H9 (cell line): Measurements from ENCODE around the gene STRADA. TPM values are rescaled to one million over a fixed set of nuclear protein-coding genes. Genes with fewer than 3 reads are reported as not detected.

Experiments
- DNase-seq: peaks from one replicate; pipeline ENCODE4 v3.0.0-alpha.2; 2017
- H2AFZ ChIP-seq: one replicate; pipeline ENCODE4 v1.6.1; 2013; ENCODE audit warnings: mild to moderate bottlenecking, low read length, control low read depth, moderate library complexity
- H2AK5ac ChIP-seq: 2 replicates; pipeline ENCODE4 v1.6.1; 2013; ENCODE audit warnings: low read length, control low read depth, mixed read lengths; ENCODE audit not compliant: insufficient read length
- H2BK120ac ChIP-seq: one replicate; pipeline ENCODE4 v1.6.1; 2013; ENCODE audit warnings: low read depth, mild to moderate bottlenecking, low read length, control low read depth, inconsistent platforms; ENCODE audit not compliant: poor library complexity, severe bottlenecking
- H2BK12ac ChIP-seq: 2 replicates; pipeline ENCODE4 v1.6.1; 2013; ENCODE audit warnings: low read length, control low read depth, mixed read lengths, low read depth; ENCODE audit not compliant: insufficient read length
- H2BK15ac ChIP-seq: 2 replicates; pipeline ENCODE4 v1.6.1; 2013; ENCODE audit warnings: low read depth, low read length, control low read depth
- H2BK20ac ChIP-seq: one replicate; pipeline ENCODE4 v1.6.1; 2013; ENCODE audit warnings: low read depth, mild to moderate bottlenecking, low read length, control low read depth, inconsistent platforms; ENCODE audit not compliant: poor library complexity, severe bottlenecking
- H2BK5ac ChIP-seq: 2 replicates; pipeline ENCODE4 v1.6.1; 2013; ENCODE audit warnings: low read length, control low read depth, mixed read lengths; ENCODE audit not compliant: insufficient read length
- H3K14ac ChIP-seq: 2 replicates; pipeline ENCODE4 v1.6.1; 2013; ENCODE audit warnings: low read length, control low read depth; ENCODE audit not compliant: insufficient read depth
- H3K18ac ChIP-seq: 2 replicates; pipeline ENCODE4 v1.6.1; 2013; ENCODE audit warnings: low read depth, mild to moderate bottlenecking, mixed read lengths, low read length, control low read depth; ENCODE audit not compliant: insufficient read length
- H3K23ac ChIP-seq: 2 replicates; pipeline ENCODE4 v1.6.1; 2013; ENCODE audit warnings: low read length, control low read depth, mixed read lengths, low read depth; ENCODE audit not compliant: insufficient read length
- H3K23me2 ChIP-seq: 2 replicates; pipeline ENCODE4 v1.6.1; 2013; ENCODE audit warnings: low read depth, mild to moderate bottlenecking, mixed read lengths, low read length, control low read depth; ENCODE audit not compliant: insufficient read length, poor library complexity, severe bottlenecking
- H3K27ac ChIP-seq: 2 replicates; pipeline ENCODE4 v1.5.1; 2013; ENCODE audit warnings: low read length, control low read depth, mixed read lengths, low read depth; ENCODE audit not compliant: insufficient read length
- H3K27me3 ChIP-seq: 2 replicates; pipeline ENCODE4 v1.6.1; 2013; ENCODE audit warnings: low read length, control low read depth, inconsistent platforms; ENCODE audit not compliant: insufficient read depth
- H3K4ac ChIP-seq: 2 replicates; pipeline ENCODE4 v1.6.1; 2013; ENCODE audit warnings: low read depth, mild to moderate bottlenecking, control low read depth, inconsistent platforms, low read length, moderate library complexity
- H3K4me1 ChIP-seq: 2 replicates; pipeline ENCODE4 v1.6.1; 2013; ENCODE audit warnings: low read length, control low read depth, inconsistent platforms; ENCODE audit not compliant: insufficient read depth
- H3K4me2 ChIP-seq: 2 replicates; pipeline ENCODE4 v1.6.1; 2013; ENCODE audit warnings: low read length, control low read depth, mixed read lengths; ENCODE audit not compliant: insufficient read length, insufficient read depth
- H3K56ac ChIP-seq: 2 replicates; pipeline ENCODE4 v1.6.1; 2013; ENCODE audit warnings: low read depth, mild to moderate bottlenecking, mixed read lengths, low read length, control low read depth; ENCODE audit not compliant: insufficient read length
- H3K79me1 ChIP-seq: 2 replicates; pipeline ENCODE4 v1.6.1; 2013; ENCODE audit warnings: low read depth, mild to moderate bottlenecking, moderate library complexity, low read length, control low read depth, inconsistent platforms; ENCODE audit not compliant: insufficient read depth, poor library complexity, severe bottlenecking
- H3K79me2 ChIP-seq: 2 replicates; pipeline ENCODE4 v1.6.1; 2013; ENCODE audit warnings: low read length, control low read depth, inconsistent platforms; ENCODE audit not compliant: insufficient read depth
- H3K9ac ChIP-seq: 2 replicates; pipeline ENCODE4 v1.6.1; 2013; ENCODE audit warnings: low read length, control low read depth, mixed read lengths; ENCODE audit not compliant: insufficient read length; ENCODE audit errors: extremely low read depth
- H3K9me3 ChIP-seq: one replicate; pipeline ENCODE4 v1.6.1; 2013; ENCODE audit warnings: low read depth, low read length, inconsistent platforms; ENCODE audit not compliant: control insufficient read depth
- H3T11ph ChIP-seq: one replicate; pipeline ENCODE4 v1.6.1; 2013; ENCODE audit warnings: mild to moderate bottlenecking, low read length, control low read depth, inconsistent platforms
- H4K20me1 ChIP-seq: one replicate; pipeline ENCODE4 v1.6.1; 2013; ENCODE audit not compliant: control insufficient read depth, insufficient read length, insufficient read depth
- H4K5ac ChIP-seq: 2 replicates; pipeline ENCODE4 v1.6.1; 2013; ENCODE audit warnings: low read depth, mild to moderate bottlenecking, mixed read lengths, low read length, control low read depth; ENCODE audit not compliant: insufficient read length
- H4K8ac ChIP-seq: replicated peaks from 2 replicates; pipeline ENCODE4 v1.6.1; 2013; ENCODE audit warnings: low read length, control low read depth, mixed read lengths, low read depth; ENCODE audit not compliant: insufficient read length
- H4K91ac ChIP-seq: 2 replicates; pipeline ENCODE4 v1.6.1; 2013; ENCODE audit warnings: low read depth, mild to moderate bottlenecking, moderate library complexity, mixed read lengths, low read length, control low read depth; ENCODE audit not compliant: insufficient read length
- H3K27ac Mint-ChIP-seq, 3 experiments: 2 replicates in 2 of 3; 3 replicates in 1 of 3; pipeline ENCODE4 v1.8.0; 2020 to 2021; ENCODE audit warnings: mixed read lengths in 3 of 3, mild to moderate bottlenecking in 1 of 3, moderate library complexity in 1 of 3
- H3K27me3 Mint-ChIP-seq: 2 replicates; pipeline ENCODE4 v1.8.0; 2021; ENCODE audit warnings: low read depth, mild to moderate bottlenecking, moderate library complexity, mixed read lengths
- H3K36me3 Mint-ChIP-seq, 3 experiments: 2 replicates in 2 of 3; 3 replicates in 1 of 3; pipeline ENCODE4 v1.8.0; 2020 to 2021; ENCODE audit warnings: low read depth in 3 of 3, mixed read lengths in 3 of 3; ENCODE audit not compliant: insufficient read depth in 1 of 3
- H3K4me1 Mint-ChIP-seq, 2 experiments: 2 replicates each; pipeline ENCODE4 v1.8.0; 2020; ENCODE audit warnings: mixed read lengths in 2 of 2
- H3K4me3 Mint-ChIP-seq, 2 experiments: 2 replicates in 1 of 2; 3 replicates in 1 of 2; pipeline ENCODE4 v1.8.0; 2020 to 2021; ENCODE audit warnings: mild to moderate bottlenecking in 2 of 2, mixed read lengths in 2 of 2, moderate library complexity in 1 of 2
- H3K9me3 Mint-ChIP-seq, 2 experiments: 2 replicates in 1 of 2; 3 replicates in 1 of 2; pipeline ENCODE4 v1.8.0; 2020; ENCODE audit warnings: mild to moderate bottlenecking in 2 of 2, mixed read lengths in 2 of 2, moderate library complexity in 1 of 2
- CTCF ChIP-seq: fragments of 200-600 bp; sonication (generic); conservative IDR thresholded peaks from 3 replicates; pipeline ENCODE4 v1.8.0; 2021; ENCODE audit warnings: antibody characterized with exemption, mild to moderate bottlenecking
- WGBS: extraction: QIAGEN DNeasy Blood & Tissue Kit; methylation state at CpG from one replicate; pipeline ENCODE4 v1.1.7; 2013; ENCODE audit warnings: missing lambda C conversion rate, low lambda C conversion rate, mixed read lengths; ENCODE audit not compliant: insufficient read length; ENCODE audit errors: extremely low coverage; 5-methylcytosine and 5-hydroxymethylcytosine counted together
- total RNA-seq: library from RNA; stranded (reverse); gene quantifications from 2 replicates; pipeline ENCODE4 v1.2.1, GENCODE V29; 2021

The STRADA gene
- total RNA-seq, 1 experiment from 2014 or later = 35.0 TPM

DNA sequence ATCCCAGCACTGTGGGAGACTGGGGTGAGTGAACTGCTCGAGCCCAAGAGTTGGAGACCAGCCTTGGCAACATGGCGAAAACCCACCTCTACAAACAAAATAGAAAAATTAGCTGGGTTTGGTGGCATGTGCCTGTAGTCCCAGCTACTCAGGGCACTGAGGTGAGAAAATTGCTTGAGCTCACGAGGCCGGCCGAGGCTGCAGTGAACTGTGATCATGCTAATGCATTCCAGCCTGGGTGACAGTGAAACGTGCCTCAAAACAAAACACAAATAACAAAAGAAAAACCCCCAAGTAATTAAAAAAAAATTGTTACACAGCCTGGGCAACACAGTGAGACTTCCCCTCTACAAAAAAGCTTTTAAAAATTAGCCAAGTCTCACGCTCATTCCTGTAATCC is 26.8 kb upstream of the STRADA start:
- no peak for TF ChIP-seq CTCF
- Histone ChIP-seq H2BK12ac (no peak overlapping the region), H3K14ac (no peak overlapping the region), H2AK5ac (no peak overlapping the region), H3K18ac (no peak overlapping the region), H2AFZ (no peak overlapping the region), H2BK5ac (no peak overlapping the region), H2BK15ac (no peak overlapping the region), H3K79me1 (peaks cover 3% of the 10 kb centered on the region), H2BK120ac (no peak overlapping the region), H3K79me2 (peaks cover 40% of the 10 kb centered on the region; the same call in 1 of the 2 replicates), H4K20me1 (no peaks in the 10 kb centered on the region), H3K9ac (no peak overlapping the region), H3T11ph (no peak overlapping the region), H3K4ac (no peak overlapping the region), H3K56ac (no peak overlapping the region), H4K91ac (no peak overlapping the region), H4K5ac (no peak overlapping the region), H3K27ac (no peak overlapping the region), H3K9me3 (no peaks in the 10 kb centered on the region), H2BK20ac (no peak overlapping the region), H4K8ac (no peak overlapping the region), H3K27me3 (no peaks in the 10 kb centered on the region), H3K4me2 (no peak overlapping the region), H3K23ac (no peak overlapping the region), H3K4me1 (no peaks in the 10 kb centered on the region), H3K23me2 (no peaks in the 10 kb centered on the region)
- no CpG with 5 or more reads among the region's 7 CpGs for WGBS
- Mint-ChIP-seq H3K27me3 (no peaks in the 10 kb centered on the region), H3K36me3 (peaks cover 22 to 35% (median 25%) of the 10 kb centered on the region in 3 experiments), H3K9me3 (no peaks in the 10 kb centered on the region), H3K4me1 (peaks cover 9 to 15% of the 10 kb centered on the region in 2 experiments), H3K27ac (peak overlapping the region; percentile 44 to 88 (median 74); a peak in 5 of 7 replicates), H3K4me3 (no peak overlapping the region)
- DNase-seq = no peak
